HepG2 (cell line): ENCODE measurements around the gene CENPO. TPM values are rescaled to one million over a fixed set of nuclear protein-coding genes. Genes with fewer than 3 reads are reported as not detected.

Source experiments
- ARID2 ChIP-seq: sonication (generic); formaldehyde crosslinking; IDR thresholded peaks from 2 replicates; pipeline ENCODE4 v1.8.1; 2022; ENCODE audit warnings: mild to moderate bottlenecking, missing genetic modification reagents, borderline replicate concordance
- ATRX ChIP-seq: sonication (generic); formaldehyde crosslinking; IDR thresholded peaks from 2 replicates; pipeline ENCODE4 v1.4.0; 2020; ENCODE audit warnings: missing genetic modification reagents, borderline replicate concordance
- ERF ChIP-seq: IDR thresholded peaks from 2 replicates; pipeline ENCODE4 v1.6.1; 2018; ENCODE audit warnings: missing biosample characterization, missing genetic modification reagents
- GPN1 ChIP-seq: sonication (generic); formaldehyde crosslinking; IDR thresholded peaks from 2 replicates; pipeline ENCODE4 v1.5.1; 2020; ENCODE audit warnings: missing genetic modification reagents, borderline replicate concordance
- MIER3 ChIP-seq: IDR thresholded peaks from 2 replicates; pipeline ENCODE4 v1.6.1; 2016; ENCODE audit warnings: missing compliant biosample characterization, borderline replicate concordance
- MXI1 ChIP-seq: IDR thresholded peaks from 3 replicates; pipeline ENCODE4 v1.6.1; 2012; ENCODE audit warnings: low read depth, low read length, inconsistent platforms, borderline replicate concordance
- NCOR1 ChIP-seq: fragments of 200-600 bp; sonication (generic); IDR thresholded peaks from 2 replicates; pipeline ENCODE4 v1.7.0; 2017; ENCODE audit warnings: antibody characterized with exemption, low read length, borderline replicate concordance
- NR2F6 ChIP-seq, 2 experiments: IDR thresholded peaks; 2 replicates each; pipeline ENCODE4 v1.6.1; 2016; ENCODE audit warnings: antibody characterized with exemption in 1 of 2, mild to moderate bottlenecking in 1 of 2
- PHF21A ChIP-seq: sonication (generic); formaldehyde crosslinking; IDR thresholded peaks from 2 replicates; pipeline ENCODE4 v1.5.0; 2020; ENCODE audit warnings: mild to moderate bottlenecking, missing genetic modification reagents
- RBAK ChIP-seq: sonication (generic); formaldehyde crosslinking; IDR thresholded peaks from 2 replicates; pipeline ENCODE4 v1.5.1; 2020; ENCODE audit warnings: mild to moderate bottlenecking, missing genetic modification reagents
- SP140L ChIP-seq: sonication (generic); formaldehyde crosslinking; IDR thresholded peaks from 2 replicates; pipeline ENCODE4 v1.4.0; 2020; ENCODE audit warnings: missing genetic modification reagents, borderline replicate concordance
- ZBTB7B ChIP-seq: sonication (generic); formaldehyde crosslinking; IDR thresholded peaks from 2 replicates; pipeline ENCODE4 v1.4.0; 2020; ENCODE audit warnings: missing genetic modification reagents
- ZBTB8A ChIP-seq: sonication (generic); formaldehyde crosslinking; IDR thresholded peaks from 2 replicates; pipeline ENCODE4 v1.4.0; 2020; ENCODE audit warnings: mild to moderate bottlenecking, low read depth, missing genetic modification reagents, borderline replicate concordance
- ZNF777 ChIP-seq: sonication (generic); formaldehyde crosslinking; IDR thresholded peaks from 2 replicates; pipeline ENCODE4 v1.4.0; 2020; ENCODE audit warnings: missing genetic modification reagents
- polyA plus RNA-seq, 8 experiments: library from polyadenylated mRNA; depleted of rRNA in 3 of 8; stranded (reverse) in 7 of 8; unstranded in 1 of 8; fragments of >200 nt; fragmentation: Illumina TruSeq in 4 of 8; extraction: Trizol in 4 of 8; gene quantifications; 2 replicates each; pipeline versions ENCODE4 v1.2.1 to v1.2.3, GENCODE V29; 2011 to 2016; ENCODE audit warnings: low read depth in 4 of 8, missing spikeins in 1 of 8, mixed read lengths in 1 of 8; ENCODE audit not compliant: insufficient read depth in 1 of 8
- total RNA-seq, 5 experiments: library from RNA; depleted of rRNA; stranded (reverse); fragments of >200 nt; fragmentation: Illumina TruSeq; extraction: Trizol; gene quantifications; 2 replicates each; pipeline ENCODE4 v1.2.3, GENCODE V29; 2016; ENCODE audit warnings: low read depth in 1 of 5
- TF ChIP-seq, protein P1 (sequence below): sonication (generic); formaldehyde crosslinking; conservative IDR thresholded peaks from 2 replicates; pipeline ENCODE4 v1.4.0; 2020; ENCODE audit warnings: mild to moderate bottlenecking, missing genetic modification reagents, moderate library complexity
- TF ChIP-seq, protein P2 (sequence below): sonication (generic); formaldehyde crosslinking; IDR thresholded peaks from 2 replicates; pipeline ENCODE4 v1.5.0; 2020; ENCODE audit warnings: mild to moderate bottlenecking, missing genetic modification reagents
- TF ChIP-seq, protein P3 (sequence below): sonication (generic); formaldehyde crosslinking; IDR thresholded peaks from 2 replicates; pipeline ENCODE4 v1.4.0; 2020; ENCODE audit warnings: missing genetic modification reagents
- TF ChIP-seq, protein P4 (sequence below): sonication (generic); formaldehyde crosslinking; IDR thresholded peaks from 2 replicates; pipeline ENCODE4 v1.4.0; 2020; ENCODE audit warnings: low read depth, missing genetic modification reagents

Gene CENPO
- total and polyA plus RNA-seq, 2 of the 13 experiments (the other 11 are each of a cell fraction or from before 2014, with no cell fraction given), result 19.7 to 35.5 TPM

DNA sequence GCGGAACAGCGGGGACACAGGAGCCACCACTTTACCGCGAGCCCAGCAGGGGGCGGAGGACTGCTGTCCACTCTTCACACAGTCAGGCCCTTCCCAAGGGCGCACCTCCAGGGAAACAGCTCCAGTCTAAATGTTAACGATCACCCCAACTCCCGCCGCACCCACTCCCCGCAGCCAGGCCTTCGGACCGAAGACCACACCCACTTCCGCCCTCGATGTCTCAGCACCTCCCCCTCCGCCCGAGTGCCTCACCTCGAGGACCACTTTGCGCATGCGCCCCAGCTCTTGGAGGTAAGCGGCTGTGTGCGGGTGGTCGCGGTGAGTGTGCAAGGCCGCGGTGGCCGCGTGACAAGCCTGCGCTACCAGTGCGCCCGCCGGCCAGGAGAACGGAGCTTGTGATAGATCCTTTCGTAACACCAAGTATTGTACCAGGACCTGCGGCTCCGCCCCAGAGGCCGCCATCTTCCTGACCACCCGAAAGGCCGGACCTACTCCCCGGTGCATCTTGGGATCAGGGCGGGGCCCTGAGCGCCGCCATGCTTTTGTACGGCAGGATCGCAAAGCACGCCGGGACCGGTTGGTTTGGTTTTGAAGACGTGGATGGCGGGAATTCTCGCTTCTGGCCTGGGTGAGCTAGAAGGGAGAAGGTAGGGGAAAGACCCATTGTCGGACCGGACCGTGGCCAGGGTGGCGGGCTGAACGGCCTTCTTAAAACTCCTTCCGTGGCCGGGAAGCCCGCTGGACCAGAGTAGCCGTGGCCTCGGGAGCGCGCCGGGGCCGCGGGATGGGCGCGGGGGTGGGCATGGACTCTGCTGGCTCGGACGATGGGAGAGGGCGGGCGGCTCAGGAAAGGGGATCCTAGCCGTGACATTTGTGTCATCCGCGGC, at the start of gene CENPO, which contains the start of gene PTRHD1 (continued):
- TF ChIP-seq, protein P1, sequence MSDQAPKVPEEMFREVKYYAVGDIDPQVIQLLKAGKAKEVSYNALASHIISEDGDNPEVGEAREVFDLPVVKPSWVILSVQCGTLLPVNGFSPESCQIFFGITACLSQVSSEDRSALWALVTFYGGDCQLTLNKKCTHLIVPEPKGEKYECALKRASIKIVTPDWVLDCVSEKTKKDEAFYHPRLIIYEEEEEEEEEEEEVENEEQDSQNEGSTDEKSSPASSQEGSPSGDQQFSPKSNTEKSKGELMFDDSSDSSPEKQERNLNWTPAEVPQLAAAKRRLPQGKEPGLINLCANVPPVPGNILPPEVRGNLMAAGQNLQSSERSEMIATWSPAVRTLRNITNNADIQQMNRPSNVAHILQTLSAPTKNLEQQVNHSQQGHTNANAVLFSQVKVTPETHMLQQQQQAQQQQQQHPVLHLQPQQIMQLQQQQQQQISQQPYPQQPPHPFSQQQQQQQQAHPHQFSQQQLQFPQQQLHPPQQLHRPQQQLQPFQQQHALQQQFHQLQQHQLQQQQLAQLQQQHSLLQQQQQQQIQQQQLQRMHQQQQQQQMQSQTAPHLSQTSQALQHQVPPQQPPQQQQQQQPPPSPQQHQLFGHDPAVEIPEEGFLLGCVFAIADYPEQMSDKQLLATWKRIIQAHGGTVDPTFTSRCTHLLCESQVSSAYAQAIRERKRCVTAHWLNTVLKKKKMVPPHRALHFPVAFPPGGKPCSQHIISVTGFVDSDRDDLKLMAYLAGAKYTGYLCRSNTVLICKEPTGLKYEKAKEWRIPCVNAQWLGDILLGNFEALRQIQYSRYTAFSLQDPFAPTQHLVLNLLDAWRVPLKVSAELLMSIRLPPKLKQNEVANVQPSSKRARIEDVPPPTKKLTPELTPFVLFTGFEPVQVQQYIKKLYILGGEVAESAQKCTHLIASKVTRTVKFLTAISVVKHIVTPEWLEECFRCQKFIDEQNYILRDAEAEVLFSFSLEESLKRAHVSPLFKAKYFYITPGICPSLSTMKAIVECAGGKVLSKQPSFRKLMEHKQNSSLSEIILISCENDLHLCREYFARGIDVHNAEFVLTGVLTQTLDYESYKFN (CRISPR knock-in tag), result peak; percentile 60
- TF ChIP-seq MIER3, result peak; percentile 91
- no peak for TF ChIP-seq RBAK (CRISPR knock-in tag)
- TF ChIP-seq ERF (CRISPR knock-in tag), result peak; percentile 90
- TF ChIP-seq ZBTB7B, result peak; percentile 73; the same call in 1 of the 2 replicates
- TF ChIP-seq NR2F6 (IDR thresholded peaks at IDR 0.05), result no peak
- peak; percentile 38; the same call in 1 of the 2 replicates for TF ChIP-seq NR2F6 (CRISPR knock-in tag; IDR thresholded peaks at IDR 0.05)
- TF ChIP-seq ZNF777 (CRISPR knock-in tag), result peak; percentile 72; the same call in 1 of the 2 replicates
- TF ChIP-seq SP140L, result 0 out of 2 replicates have a peak, but pooled peaks have one; percentile 70
- TF ChIP-seq ZBTB8A (CRISPR knock-in tag), result no peak
- TF ChIP-seq, protein P2, sequence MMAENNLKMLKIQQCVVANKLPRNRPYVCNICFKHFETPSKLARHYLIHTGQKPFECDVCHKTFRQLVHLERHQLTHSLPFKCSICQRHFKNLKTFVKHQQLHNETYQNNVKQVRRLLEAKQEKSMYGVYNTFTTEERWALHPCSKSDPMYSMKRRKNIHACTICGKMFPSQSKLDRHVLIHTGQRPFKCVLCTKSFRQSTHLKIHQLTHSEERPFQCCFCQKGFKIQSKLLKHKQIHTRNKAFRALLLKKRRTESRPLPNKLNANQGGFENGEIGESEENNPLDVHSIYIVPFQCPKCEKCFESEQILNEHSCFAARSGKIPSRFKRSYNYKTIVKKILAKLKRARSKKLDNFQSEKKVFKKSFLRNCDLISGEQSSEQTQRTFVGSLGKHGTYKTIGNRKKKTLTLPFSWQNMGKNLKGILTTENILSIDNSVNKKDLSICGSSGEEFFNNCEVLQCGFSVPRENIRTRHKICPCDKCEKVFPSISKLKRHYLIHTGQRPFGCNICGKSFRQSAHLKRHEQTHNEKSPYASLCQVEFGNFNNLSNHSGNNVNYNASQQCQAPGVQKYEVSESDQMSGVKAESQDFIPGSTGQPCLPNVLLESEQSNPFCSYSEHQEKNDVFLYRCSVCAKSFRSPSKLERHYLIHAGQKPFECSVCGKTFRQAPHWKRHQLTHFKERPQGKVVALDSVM, result peak; percentile 71
- no peak for TF ChIP-seq NCOR1
- TF ChIP-seq ATRX (CRISPR knock-in tag), result no peak; the same call in 1 of the 2 replicates
- TF ChIP-seq, protein P3, sequence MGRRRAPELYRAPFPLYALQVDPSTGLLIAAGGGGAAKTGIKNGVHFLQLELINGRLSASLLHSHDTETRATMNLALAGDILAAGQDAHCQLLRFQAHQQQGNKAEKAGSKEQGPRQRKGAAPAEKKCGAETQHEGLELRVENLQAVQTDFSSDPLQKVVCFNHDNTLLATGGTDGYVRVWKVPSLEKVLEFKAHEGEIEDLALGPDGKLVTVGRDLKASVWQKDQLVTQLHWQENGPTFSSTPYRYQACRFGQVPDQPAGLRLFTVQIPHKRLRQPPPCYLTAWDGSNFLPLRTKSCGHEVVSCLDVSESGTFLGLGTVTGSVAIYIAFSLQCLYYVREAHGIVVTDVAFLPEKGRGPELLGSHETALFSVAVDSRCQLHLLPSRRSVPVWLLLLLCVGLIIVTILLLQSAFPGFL (CRISPR knock-in tag), result no peak
- peak; percentile 90 for TF ChIP-seq MXI1
- peak; percentile 89 for TF ChIP-seq PHF21A (CRISPR knock-in tag)
- TF ChIP-seq, protein P4, sequence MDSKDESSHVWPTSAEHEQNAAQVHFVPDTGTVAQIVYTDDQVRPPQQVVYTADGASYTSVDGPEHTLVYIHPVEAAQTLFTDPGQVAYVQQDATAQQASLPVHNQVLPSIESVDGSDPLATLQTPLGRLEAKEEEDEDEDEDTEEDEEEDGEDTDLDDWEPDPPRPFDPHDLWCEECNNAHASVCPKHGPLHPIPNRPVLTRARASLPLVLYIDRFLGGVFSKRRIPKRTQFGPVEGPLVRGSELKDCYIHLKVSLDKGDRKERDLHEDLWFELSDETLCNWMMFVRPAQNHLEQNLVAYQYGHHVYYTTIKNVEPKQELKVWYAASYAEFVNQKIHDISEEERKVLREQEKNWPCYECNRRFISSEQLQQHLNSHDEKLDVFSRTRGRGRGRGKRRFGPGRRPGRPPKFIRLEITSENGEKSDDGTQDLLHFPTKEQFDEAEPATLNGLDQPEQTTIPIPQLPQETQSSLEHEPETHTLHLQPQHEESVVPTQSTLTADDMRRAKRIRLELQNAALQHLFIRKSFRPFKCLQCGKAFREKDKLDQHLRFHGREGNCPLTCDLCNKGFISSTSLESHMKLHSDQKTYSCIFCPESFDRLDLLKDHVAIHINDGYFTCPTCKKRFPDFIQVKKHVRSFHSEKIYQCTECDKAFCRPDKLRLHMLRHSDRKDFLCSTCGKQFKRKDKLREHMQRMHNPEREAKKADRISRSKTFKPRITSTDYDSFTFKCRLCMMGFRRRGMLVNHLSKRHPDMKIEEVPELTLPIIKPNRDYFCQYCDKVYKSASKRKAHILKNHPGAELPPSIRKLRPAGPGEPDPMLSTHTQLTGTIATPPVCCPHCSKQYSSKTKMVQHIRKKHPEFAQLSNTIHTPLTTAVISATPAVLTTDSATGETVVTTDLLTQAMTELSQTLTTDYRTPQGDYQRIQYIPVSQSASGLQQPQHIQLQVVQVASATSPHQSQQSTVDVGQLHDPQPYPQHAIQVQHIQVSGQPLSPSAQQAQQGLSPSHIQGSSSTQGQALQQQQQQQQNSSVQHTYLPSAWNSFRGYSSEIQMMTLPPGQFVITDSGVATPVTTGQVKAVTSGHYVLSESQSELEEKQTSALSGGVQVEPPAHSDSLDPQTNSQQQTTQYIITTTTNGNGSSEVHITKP, result peak; percentile 68
- TF ChIP-seq GPN1, result peak; percentile 25; the same call in 1 of the 2 replicates
- peak; percentile 97 for TF ChIP-seq ARID2 (CRISPR knock-in tag)
